ENCODE measurements around the gene NDFIP2.

DNA sequence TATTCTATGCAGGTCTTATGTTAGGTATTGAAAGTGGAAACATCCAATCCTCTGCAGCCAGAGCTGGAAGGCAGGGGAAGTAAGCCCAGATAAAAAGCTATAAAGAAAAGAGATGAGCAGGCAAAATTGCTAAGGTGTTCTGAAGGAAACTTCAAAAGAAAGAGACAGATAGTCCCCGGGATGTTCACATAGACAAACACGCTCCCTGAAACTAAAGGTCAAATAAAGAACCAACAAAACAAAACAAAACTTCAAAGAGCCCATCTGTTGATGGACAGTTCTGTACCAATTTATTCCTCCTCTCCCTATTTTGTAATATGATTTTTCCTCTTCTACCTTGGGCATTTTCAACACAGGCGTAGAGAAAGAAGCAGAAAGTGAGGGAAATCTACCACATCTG is 11.3 kb upstream of the NDFIP2 start:
- TF ChIP-seq, protein P1, sequence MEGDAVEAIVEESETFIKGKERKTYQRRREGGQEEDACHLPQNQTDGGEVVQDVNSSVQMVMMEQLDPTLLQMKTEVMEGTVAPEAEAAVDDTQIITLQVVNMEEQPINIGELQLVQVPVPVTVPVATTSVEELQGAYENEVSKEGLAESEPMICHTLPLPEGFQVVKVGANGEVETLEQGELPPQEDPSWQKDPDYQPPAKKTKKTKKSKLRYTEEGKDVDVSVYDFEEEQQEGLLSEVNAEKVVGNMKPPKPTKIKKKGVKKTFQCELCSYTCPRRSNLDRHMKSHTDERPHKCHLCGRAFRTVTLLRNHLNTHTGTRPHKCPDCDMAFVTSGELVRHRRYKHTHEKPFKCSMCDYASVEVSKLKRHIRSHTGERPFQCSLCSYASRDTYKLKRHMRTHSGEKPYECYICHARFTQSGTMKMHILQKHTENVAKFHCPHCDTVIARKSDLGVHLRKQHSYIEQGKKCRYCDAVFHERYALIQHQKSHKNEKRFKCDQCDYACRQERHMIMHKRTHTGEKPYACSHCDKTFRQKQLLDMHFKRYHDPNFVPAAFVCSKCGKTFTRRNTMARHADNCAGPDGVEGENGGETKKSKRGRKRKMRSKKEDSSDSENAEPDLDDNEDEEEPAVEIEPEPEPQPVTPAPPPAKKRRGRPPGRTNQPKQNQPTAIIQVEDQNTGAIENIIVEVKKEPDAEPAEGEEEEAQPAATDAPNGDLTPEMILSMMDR (optimal IDR thresholded peaks at IDR 0.05 in 1 of 3, IDR thresholded peaks at IDR 0.05 in 1 of 3, conservative IDR thresholded peaks at IDR 0.05 in 1 of 3; ENCODE audit: extremely low read depth in 1 of 3, insufficient read depth in 2 of 3, low read length in 3 of 3), result no peak
- no peak for TF ChIP-seq EZH2 (IDR thresholded peaks at IDR 0.05; ENCODE audit: low read length)
